Caco-2 (cell line): ENCODE data around the gene GNGT2. TPM values are rescaled to one million over a fixed set of nuclear protein-coding genes. Genes with fewer than 3 reads are reported as not detected.
A peak's percentile ranks its signal among the peaks of the same experiment; 100 is the strongest.
"Not testable (repeated sequence)": the region's sequence is repeated elsewhere in the genome, so short reads cannot be mapped to it uniquely, and the experiment has no call there.

ENCODE experiments used
- BruUV-seq: library from RNA; stranded (reverse); fragments of 400-500 nt; replicated peaks from 2 replicates; lab custom pipeline; 2021; lab: Mats Ljungman, UMichigan
- CTCF ChIA-PET: fragments of 300-600 bp; sonication (Branson Sonifier 250); formaldehyde crosslinking; loops from one replicate; lab custom pipeline; 2022; ENCODE audit warnings: antibody characterized with exemption; lab: Charles Lee
- POLR2A ChIA-PET: fragments of 300-600 bp; sonication (Branson Sonifier 250); formaldehyde crosslinking; loops from one replicate; lab custom pipeline; 2022; ENCODE audit warnings: antibody characterized with exemption; lab: Charles Lee
- DNase-seq, 2 experiments: peaks; one replicate each; pipeline versions ENCODE4 v3.0.0 to v3.0.0-alpha.2; 2020 to 2022
- H3K27me3 ChIP-seq: replicated peaks from 2 replicates; pipeline ENCODE4 v1.6.0; 2011; ENCODE audit warnings: low read length; ENCODE audit not compliant: control insufficient read depth, insufficient read depth
- H3K36me3 ChIP-seq: 2 replicates; pipeline ENCODE4 v1.5.1; 2011; ENCODE audit warnings: low read length; ENCODE audit not compliant: control insufficient read depth, insufficient read depth
- H3K4me1 ChIP-seq: fragments of 250-450 bp; sonication (Bioruptor Pico); 2 replicates; pipeline ENCODE4 v1.5.1; 2020; ENCODE audit warnings: mild to moderate bottlenecking
- H3K4me3 ChIP-seq: 2 replicates; pipeline ENCODE4 v1.5.1; 2011; ENCODE audit warnings: low read depth, mild to moderate bottlenecking, control low read depth, low read length
- H3K9me3 ChIP-seq: fragments of 250-450 bp; sonication (Bioruptor Pico); 2 replicates; pipeline ENCODE4 v1.5.1; 2020; ENCODE audit warnings: mild to moderate bottlenecking, moderate library complexity
- H3K27ac Mint-ChIP-seq: one replicate; pipeline ENCODE4 v1.8.0; 2022; ENCODE audit warnings: mixed read lengths; ENCODE audit not compliant: unreplicated experiment
- H3K27me3 Mint-ChIP-seq: one replicate; pipeline ENCODE4 v1.8.0; 2022; ENCODE audit warnings: mixed read lengths; ENCODE audit not compliant: insufficient read depth, unreplicated experiment
- H3K36me3 Mint-ChIP-seq: one replicate; pipeline ENCODE4 v1.8.0; 2022; ENCODE audit warnings: mild to moderate bottlenecking, mixed read lengths; ENCODE audit not compliant: insufficient read depth, unreplicated experiment
- H3K4me1 Mint-ChIP-seq: one replicate; pipeline ENCODE4 v1.8.0; 2022; ENCODE audit warnings: low read depth, mixed read lengths; ENCODE audit not compliant: unreplicated experiment
- H3K4me3 Mint-ChIP-seq: one replicate; pipeline ENCODE4 v1.8.0; 2022; ENCODE audit warnings: mild to moderate bottlenecking, moderate library complexity, mixed read lengths; ENCODE audit not compliant: unreplicated experiment
- H3K9me3 Mint-ChIP-seq: one replicate; pipeline ENCODE4 v1.8.0; 2022; ENCODE audit warnings: mixed read lengths; ENCODE audit not compliant: unreplicated experiment
- intact Hi-C: fragments of 100-400 bp; cut with micrococcal nuclease; formaldehyde crosslinking; loops from one replicate; pipeline ENCODE4 v1.10.0; 2022; ENCODE audit not compliant: unreplicated experiment
- total RNA-seq: library from RNA; stranded (reverse); gene quantifications from 2 replicates; pipeline ENCODE4 v1.2.3, GENCODE V29; 2022
- TF ChIP-seq, protein P1 (sequence below), 2 experiments: fragments of 200-600 bp in 1 of 2; IDR thresholded peaks; 1 replicate in 1 of 2; 2 replicates in 1 of 2; pipeline versions ENCODE4 v1.5.1 to v1.8.0; 2011 to 2022; ENCODE audit warnings: antibody characterized with exemption in 1 of 2, control low read depth in 1 of 2, inconsistent platforms in 1 of 2, low read depth in 1 of 2, low read length in 1 of 2, mild to moderate bottlenecking in 1 of 2, moderate library complexity in 1 of 2; ENCODE audit not compliant: insufficient read depth in 1 of 2, severe bottlenecking in 1 of 2, unreplicated experiment in 1 of 2

The GNGT2 gene
- total RNA-seq, 1 experiment from 2014 or later = not detected

GRCh38 chr17:49190932-49191331 is 19.4 kb downstream of the GNGT2 start:
- H3K9me3 ChIP-seq = peaks cover 11% of the 10 kb centered on the region
- TF ChIP-seq, protein P1, sequence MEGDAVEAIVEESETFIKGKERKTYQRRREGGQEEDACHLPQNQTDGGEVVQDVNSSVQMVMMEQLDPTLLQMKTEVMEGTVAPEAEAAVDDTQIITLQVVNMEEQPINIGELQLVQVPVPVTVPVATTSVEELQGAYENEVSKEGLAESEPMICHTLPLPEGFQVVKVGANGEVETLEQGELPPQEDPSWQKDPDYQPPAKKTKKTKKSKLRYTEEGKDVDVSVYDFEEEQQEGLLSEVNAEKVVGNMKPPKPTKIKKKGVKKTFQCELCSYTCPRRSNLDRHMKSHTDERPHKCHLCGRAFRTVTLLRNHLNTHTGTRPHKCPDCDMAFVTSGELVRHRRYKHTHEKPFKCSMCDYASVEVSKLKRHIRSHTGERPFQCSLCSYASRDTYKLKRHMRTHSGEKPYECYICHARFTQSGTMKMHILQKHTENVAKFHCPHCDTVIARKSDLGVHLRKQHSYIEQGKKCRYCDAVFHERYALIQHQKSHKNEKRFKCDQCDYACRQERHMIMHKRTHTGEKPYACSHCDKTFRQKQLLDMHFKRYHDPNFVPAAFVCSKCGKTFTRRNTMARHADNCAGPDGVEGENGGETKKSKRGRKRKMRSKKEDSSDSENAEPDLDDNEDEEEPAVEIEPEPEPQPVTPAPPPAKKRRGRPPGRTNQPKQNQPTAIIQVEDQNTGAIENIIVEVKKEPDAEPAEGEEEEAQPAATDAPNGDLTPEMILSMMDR (IDR thresholded peaks at IDR 0.05; ENCODE audit: insufficient read depth in 1 of 2, low read depth in 1 of 2, low read length in 1 of 2, severe bottlenecking in 1 of 2, unreplicated experiment in 1 of 2) = no peak
- no TSS peak for BruUV-seq
- intact Hi-C loops = loop anchor here (5.0 to 10.0 kb wide), 4 partner anchors 59 to 299 kb away; partner anchors contain the start of genes ATP5MC1 and B4GALNT2
- peaks cover 8% of the 10 kb centered on the region for H3K9me3 Mint-ChIP-seq
- H3K27me3 ChIP-seq = no peaks in the 10 kb centered on the region
- H3K4me1 Mint-ChIP-seq = peaks cover 7% of the 10 kb centered on the region
- H3K27me3 Mint-ChIP-seq = no peaks in the 10 kb centered on the region
- peak overlapping the region; percentile 55 for H3K4me3 Mint-ChIP-seq
- DNase-seq = no peak
- no peak overlapping the region for H3K27ac Mint-ChIP-seq
- H3K4me1 ChIP-seq = no peaks in the 10 kb centered on the region
- POLR2A ChIA-PET = no interaction called here
- H3K4me3 ChIP-seq = peak overlapping the region; percentile 1; the same call in 1 of the 2 replicates
- CTCF ChIA-PET = interaction anchor here (0.7 to 2.4 kb wide), 5 partner anchors 40 to 299 kb away, joined by 3 to 16 read pairs (median 4); partner anchors contain the start of gene ATP5MC1
- H3K36me3 Mint-ChIP-seq = peaks cover 18% of the 10 kb centered on the region
- no peaks in the 10 kb centered on the region for H3K36me3 ChIP-seq

DNA sequence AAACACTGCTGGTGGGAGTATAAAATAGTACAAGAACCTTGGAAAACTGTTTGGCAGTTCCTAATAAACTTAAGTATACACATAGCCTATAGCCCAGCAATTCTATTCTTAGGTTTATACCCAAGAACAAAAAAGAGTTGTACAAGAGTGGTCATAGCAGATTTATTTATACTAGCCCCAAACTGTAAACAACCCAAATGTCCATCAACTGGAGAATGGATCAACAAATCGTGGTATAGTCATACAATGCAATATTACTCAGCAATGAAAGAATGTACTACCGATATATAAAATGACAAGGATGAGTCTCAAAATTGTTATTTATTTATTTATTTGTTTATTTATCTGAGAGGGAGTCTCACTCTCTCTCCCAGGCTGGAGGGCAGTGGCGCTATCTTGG is 23.1 kb downstream of the GNGT2 start:
- no peak overlapping the region for H3K27ac Mint-ChIP-seq
- no peaks in the 10 kb centered on the region for H3K4me1 Mint-ChIP-seq
- ChIA-PET CTCF (interaction anchor here (0.6 kb wide), 1 partner anchor 61 kb away, joined by 5 read pairs; no protein-coding TSS in a partner anchor), POLR2A (no interaction called here)
- H3K27me3 Mint-ChIP-seq = no peaks in the 10 kb centered on the region
- Histone ChIP-seq H3K27me3 (no peaks in the 10 kb centered on the region), H3K9me3 (peaks cover 47% of the 10 kb centered on the region), H3K4me1 (no peaks in the 10 kb centered on the region), H3K36me3 (no peaks in the 10 kb centered on the region), H3K4me3 (no peak overlapping the region)
- TF ChIP-seq, protein P1 (IDR thresholded peaks at IDR 0.05; ENCODE audit: insufficient read depth in 1 of 2, low read depth in 1 of 2, low read length in 1 of 2, severe bottlenecking in 1 of 2, unreplicated experiment in 1 of 2) = no peak
- no peak overlapping the region for H3K4me3 Mint-ChIP-seq
- no peak for DNase-seq
- H3K9me3 Mint-ChIP-seq = peaks cover 23% of the 10 kb centered on the region
- peaks cover 19% of the 10 kb centered on the region for H3K36me3 Mint-ChIP-seq
- no TSS peak for BruUV-seq
- intact Hi-C loops = no loop called here

GRCh38 chr17:49185381-49185780 is 25.0 kb downstream of the GNGT2 start:
- peaks cover 29% of the 10 kb centered on the region for H3K9me3 Mint-ChIP-seq
- H3K36me3 ChIP-seq, POLR2A ChIA-PET, H3K4me3 ChIP-seq, H3K27me3 ChIP-seq, H3K4me3 Mint-ChIP-seq, intact Hi-C loops, H3K4me1 ChIP-seq, H3K27ac Mint-ChIP-seq, BruUV-seq, H3K27me3 Mint-ChIP-seq, H3K4me1 Mint-ChIP-seq: not testable (repeated sequence)
- DNase-seq = peak in 1 of 2 experiments; percentile 44
- CTCF ChIA-PET = interaction anchor here (0.6 kb wide), 1 partner anchor 493 kb away, joined by 3 read pairs; no protein-coding TSS in a partner anchor
- H3K36me3 Mint-ChIP-seq = peaks cover 11% of the 10 kb centered on the region
- peaks cover 51% of the 10 kb centered on the region for H3K9me3 ChIP-seq

DNA sequence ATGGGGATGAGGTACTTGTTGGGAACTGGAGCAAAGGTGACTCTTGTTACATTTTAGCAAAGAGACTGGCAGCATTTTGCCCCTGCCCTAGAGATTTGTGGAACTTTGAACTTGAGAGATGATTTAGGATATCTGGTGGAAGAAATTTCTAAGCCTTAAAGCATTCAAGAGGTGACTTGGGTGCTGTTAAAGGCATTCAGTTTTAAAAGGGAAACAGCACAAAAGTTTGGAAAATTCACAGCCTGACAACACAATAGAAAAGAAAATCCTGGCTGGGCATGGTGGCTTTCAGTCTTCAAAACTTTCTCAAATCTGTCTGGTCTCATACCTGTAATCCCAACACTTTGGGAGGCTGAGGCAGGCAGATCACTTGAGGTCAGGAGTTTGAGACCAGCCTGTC is 25.9 kb downstream of the GNGT2 start:
- BruUV-seq, H3K36me3 ChIP-seq, H3K27ac Mint-ChIP-seq, intact Hi-C loops, CTCF ChIA-PET, H3K27me3 ChIP-seq, H3K4me1 Mint-ChIP-seq, H3K27me3 Mint-ChIP-seq, DNase-seq, POLR2A ChIA-PET, H3K4me3 ChIP-seq, H3K4me1 ChIP-seq, H3K4me3 Mint-ChIP-seq: not testable (repeated sequence)
- peaks cover 51% of the 10 kb centered on the region for H3K9me3 ChIP-seq
- Mint-ChIP-seq H3K9me3 (peaks cover 29% of the 10 kb centered on the region), H3K36me3 (peaks cover 15% of the 10 kb centered on the region)
